Measurements from ENCODE around the gene BCL7C.

The BCL7C gene

DNA sequence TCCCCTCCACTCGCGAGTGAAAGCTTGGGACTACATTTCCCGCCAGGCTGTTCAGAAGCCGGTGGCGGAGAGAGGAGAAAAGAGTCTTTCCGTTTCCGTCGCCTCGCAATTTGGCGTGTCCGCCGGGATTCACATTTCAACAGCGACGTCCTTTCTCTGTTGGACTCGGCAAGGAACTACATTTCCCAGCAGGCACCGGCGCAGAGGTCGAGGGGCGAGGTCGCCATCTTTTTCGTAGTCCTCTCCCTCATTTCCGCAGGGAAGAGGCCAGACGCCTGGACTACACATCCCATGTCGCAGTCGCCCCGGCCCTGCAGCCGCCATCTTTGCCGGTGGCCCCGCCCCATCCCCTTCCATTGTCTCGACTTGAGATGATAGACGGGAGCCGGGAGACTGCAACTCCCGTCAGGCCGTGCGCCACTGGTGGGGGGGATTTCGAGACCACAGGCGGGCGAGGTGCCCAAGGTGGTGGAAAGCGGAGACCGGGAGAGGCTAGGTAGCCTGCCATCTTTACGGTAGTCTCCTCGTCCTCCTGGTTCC lies 28.6 kb upstream of the BCL7C start:
- DNase-seq (ENCODE audit: low read depth), result peak; percentile 100
- TF ChIP-seq, protein P1, sequence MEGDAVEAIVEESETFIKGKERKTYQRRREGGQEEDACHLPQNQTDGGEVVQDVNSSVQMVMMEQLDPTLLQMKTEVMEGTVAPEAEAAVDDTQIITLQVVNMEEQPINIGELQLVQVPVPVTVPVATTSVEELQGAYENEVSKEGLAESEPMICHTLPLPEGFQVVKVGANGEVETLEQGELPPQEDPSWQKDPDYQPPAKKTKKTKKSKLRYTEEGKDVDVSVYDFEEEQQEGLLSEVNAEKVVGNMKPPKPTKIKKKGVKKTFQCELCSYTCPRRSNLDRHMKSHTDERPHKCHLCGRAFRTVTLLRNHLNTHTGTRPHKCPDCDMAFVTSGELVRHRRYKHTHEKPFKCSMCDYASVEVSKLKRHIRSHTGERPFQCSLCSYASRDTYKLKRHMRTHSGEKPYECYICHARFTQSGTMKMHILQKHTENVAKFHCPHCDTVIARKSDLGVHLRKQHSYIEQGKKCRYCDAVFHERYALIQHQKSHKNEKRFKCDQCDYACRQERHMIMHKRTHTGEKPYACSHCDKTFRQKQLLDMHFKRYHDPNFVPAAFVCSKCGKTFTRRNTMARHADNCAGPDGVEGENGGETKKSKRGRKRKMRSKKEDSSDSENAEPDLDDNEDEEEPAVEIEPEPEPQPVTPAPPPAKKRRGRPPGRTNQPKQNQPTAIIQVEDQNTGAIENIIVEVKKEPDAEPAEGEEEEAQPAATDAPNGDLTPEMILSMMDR (IDR thresholded peaks at IDR 0.05; ENCODE audit: insufficient read depth, low read depth, low read length, missing control alignments), result no peak
- peak overlapping the region; percentile 74 for H3K4me3 ChIP-seq (ENCODE audit: low read length)

DNA sequence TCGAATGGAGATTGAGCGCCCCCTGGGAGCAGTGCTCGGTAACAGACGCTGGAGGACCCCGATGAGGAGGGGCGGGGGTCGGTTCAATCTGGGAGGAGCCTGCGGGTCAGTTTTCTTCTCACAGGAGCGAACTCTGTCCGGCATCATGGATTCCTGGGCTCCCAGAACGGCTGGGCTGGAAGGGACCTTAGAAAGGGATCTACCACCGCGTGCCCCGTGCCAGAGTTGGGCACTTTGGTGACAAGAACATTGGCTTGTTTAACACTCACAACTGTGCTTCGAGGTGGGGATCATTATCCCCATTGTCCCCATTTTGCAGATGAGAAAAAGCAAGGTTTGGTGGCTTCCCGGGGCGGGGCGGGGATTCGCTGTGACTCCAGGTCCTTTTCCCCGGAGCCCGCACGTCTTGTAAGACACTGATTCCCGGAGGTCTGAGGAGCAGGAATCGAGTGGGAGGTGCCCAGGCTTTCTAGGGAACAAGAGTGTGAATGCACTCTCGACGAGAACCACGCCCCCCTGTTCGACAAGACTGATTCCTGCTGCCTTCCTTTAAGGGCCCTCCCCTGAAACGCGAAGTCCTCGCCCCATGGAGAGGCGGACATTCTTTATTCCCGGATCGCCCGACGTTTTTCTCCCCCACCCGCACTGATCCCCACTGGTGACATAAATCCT lies 28.0 kb upstream of the BCL7C start:
- H3K4me3 ChIP-seq (ENCODE audit: low read length), result peak overlapping the region; percentile 63
- peak; percentile 94 for DNase-seq (ENCODE audit: low read depth)
- TF ChIP-seq, protein P1 (IDR thresholded peaks at IDR 0.05; ENCODE audit: insufficient read depth, low read depth, low read length, missing control alignments), result peak; percentile 85

DNA sequence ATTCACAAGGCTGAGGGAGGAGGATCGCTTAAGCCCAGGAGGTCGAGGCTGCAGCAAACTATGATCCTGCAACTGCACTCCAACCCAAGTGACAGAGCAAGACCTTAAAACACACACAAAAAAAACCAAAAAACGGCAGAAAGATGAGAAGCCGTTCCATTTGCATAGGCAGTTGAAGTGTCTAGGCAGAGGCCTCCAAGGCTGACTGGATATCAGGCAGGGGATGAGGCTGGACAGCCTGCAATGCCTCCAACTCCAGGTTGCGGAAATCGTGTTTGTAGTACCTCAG lies 27.5 kb upstream of the BCL7C start:
- TF ChIP-seq, protein P1 (IDR thresholded peaks at IDR 0.05; ENCODE audit: insufficient read depth, low read depth, low read length, missing control alignments), result no peak
- peak overlapping the region; percentile 63 for H3K4me3 ChIP-seq (ENCODE audit: low read length)

DNA sequence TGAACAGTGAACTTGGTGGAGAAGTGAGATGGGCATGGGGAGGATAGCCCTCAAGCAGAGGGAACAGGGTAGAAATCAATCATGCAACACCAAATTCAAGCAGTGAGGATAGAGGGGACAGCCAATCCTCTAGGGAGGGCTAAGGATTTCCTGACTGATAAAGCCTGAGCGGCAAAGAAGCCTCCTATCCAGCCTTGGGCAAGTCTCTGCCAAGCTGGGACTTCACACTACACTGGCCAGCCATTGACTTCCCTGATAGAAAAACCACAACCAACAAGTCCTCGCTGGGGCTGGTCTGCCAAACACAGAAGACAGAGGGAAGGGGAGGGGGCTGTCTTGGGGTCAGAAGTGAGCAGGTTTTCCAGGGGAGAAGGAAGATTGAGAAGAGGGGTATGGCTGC lies 27.0 kb upstream of the BCL7C start:
- no peak for DNase-seq (ENCODE audit: low read depth)
- TF ChIP-seq, protein P1 (IDR thresholded peaks at IDR 0.05; ENCODE audit: insufficient read depth, low read depth, low read length, missing control alignments), result no peak
- no peak overlapping the region for H3K4me3 ChIP-seq (ENCODE audit: low read length)

More for the DNA sequence above, 27.5 kb upstream of the BCL7C start:
- DNase-seq (ENCODE audit: low read depth), result no peak

DNA sequence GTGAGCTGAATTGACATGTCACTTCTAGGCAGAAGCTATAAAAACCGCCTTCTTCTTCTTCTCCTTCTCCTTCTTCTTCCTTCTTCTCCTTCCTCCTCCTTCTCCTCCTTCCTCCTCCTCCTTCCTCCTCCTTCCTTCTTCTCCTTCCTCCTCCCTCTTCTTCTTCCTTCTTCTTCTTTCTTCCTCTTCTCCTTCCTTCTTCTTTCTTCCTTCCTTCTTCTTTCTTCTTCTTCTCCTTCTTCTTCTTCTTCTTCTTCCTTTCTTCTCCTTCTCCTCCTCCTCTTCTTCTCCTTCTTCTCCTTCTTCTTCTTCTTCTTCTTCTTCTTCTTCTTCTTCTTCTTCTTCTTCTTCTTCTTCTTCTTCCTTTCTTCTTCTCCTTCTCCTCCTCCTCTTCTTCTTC lies 24.7 kb upstream of the BCL7C start:
- no peak for DNase-seq (ENCODE audit: low read depth)
- TF ChIP-seq, protein P1 (IDR thresholded peaks at IDR 0.05; ENCODE audit: insufficient read depth, low read depth, low read length, missing control alignments), result no peak
- H3K4me3 ChIP-seq (ENCODE audit: low read length), result no peak overlapping the region

DNA sequence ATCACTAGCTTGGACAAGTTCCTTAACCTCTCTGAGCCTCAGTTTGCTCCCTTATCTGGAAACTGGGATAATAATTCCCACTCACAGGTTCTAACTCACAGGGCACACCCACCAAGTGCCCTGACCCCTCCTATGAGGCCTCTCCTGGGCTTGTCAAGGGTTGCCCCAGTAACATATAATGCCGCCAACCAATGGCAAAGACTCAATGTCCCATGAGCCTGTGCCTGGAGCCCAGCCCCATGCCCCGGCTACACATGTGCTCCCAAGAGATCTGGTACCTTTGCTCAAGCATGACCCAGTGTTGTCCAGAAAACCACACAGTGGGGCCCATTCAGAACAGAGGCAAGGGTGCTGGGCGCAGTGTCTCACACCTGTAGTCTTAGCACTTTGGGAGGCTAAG lies 21.0 kb upstream of the BCL7C start:
- TF ChIP-seq, protein P1 (IDR thresholded peaks at IDR 0.05; ENCODE audit: insufficient read depth, low read depth, low read length, missing control alignments), result no peak
- DNase-seq (ENCODE audit: low read depth), result no peak
- H3K4me3 ChIP-seq (ENCODE audit: low read length), result no peak overlapping the region
